Measurements from ENCODE around the gene RABGAP1L. TPM values are rescaled to one million over a fixed set of nuclear protein-coding genes. Genes with fewer than 3 reads are reported as not detected.
"Not testable (repeated sequence)": the region's sequence is repeated elsewhere in the genome, so short reads cannot be mapped to it uniquely, and the experiment has no call there.

The RABGAP1L gene
- total RNA-seq, 4 donors from 2014 or later = 31.7 to 49.7 (median 34.3) TPM

GRCh38 chr1:174686213-174686612, 526.9 kb downstream of the RABGAP1L start:
- DNase-seq (ENCODE audit: low spot score) (no peak), ATAC-seq (ENCODE audit: low FRiP score) (no peak)
- no peak for TF ChIP-seq CTCF (IDR thresholded peaks at IDR 0.05)

DNA sequence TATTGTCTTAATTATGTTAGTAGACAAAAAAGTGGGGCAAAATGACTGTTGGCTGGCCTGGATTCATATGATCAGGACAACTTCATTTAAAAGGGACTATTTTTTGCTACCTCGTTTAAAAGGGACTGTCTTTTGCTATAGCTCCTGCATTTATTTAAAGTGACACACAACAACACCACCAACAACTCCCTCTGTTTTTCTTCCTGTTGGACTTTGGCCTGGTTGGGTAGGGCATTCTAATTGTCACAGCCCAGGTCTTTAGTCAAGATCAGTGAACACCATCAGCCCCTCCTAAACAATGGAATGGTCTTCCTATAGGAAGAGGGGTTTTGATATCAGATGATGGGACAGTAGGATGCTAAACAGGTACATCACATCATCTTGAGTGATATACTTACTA, 530.2 kb downstream of the RABGAP1L start:
- DNase-seq (ENCODE audit: low spot score) (no peak), ATAC-seq (ENCODE audit: low FRiP score) (no peak)
- no peak for TF ChIP-seq CTCF (IDR thresholded peaks at IDR 0.05)

DNA sequence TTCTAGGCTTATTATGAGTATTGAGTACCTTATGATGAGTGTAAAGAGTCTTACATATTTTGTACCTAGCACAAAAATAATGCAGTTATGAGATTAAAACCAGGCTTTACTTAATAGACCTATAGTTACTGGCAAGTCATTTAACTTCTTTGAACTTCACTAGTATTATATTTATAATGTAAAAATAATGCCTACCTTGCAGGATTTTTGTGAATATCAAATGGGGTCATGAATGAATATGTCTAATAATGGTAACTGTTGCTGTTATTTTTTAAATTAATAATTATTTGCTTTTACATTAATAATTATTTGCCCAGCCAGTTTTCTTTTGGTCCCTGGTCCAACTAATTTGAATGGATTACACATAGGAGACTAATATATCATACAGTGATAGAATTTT, 530.9 kb downstream of the RABGAP1L start:
- DNase-seq (ENCODE audit: low spot score) = no peak
- no peak for TF ChIP-seq CTCF (IDR thresholded peaks at IDR 0.05)
- ATAC-seq (ENCODE audit: low FRiP score) = no peak

DNA sequence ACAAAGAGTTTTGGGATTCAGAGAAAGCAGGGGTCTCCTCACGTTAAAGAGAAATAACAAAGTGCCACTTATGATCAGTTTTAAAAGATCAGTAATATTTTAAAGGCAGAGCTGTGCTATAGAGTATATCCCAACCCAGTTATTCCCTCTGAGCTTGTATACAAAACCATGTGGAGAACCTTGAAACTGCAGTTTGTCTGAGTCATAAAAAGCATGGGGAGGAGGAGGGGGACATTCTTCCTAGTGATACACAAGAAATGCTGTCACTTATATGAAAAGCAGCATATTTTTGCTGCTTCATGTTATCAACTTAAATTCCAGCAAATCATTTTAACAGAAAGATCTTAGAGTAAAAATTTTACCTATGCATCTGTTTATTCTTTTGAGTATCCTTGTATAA, 533.0 kb downstream of the RABGAP1L start:
- DNase-seq (ENCODE audit: low spot score) = no peak
- no peak for TF ChIP-seq CTCF (IDR thresholded peaks at IDR 0.05)
- ATAC-seq (ENCODE audit: low FRiP score) = no peak

- DNase-seq (ENCODE audit: low spot score) (no peak), ATAC-seq (ENCODE audit: low FRiP score) (no peak)
- no peak for TF ChIP-seq CTCF (IDR thresholded peaks at IDR 0.05)
Measured at GRCh38 chr1:174693085-174693484, 533.8 kb downstream of the RABGAP1L start.

DNA sequence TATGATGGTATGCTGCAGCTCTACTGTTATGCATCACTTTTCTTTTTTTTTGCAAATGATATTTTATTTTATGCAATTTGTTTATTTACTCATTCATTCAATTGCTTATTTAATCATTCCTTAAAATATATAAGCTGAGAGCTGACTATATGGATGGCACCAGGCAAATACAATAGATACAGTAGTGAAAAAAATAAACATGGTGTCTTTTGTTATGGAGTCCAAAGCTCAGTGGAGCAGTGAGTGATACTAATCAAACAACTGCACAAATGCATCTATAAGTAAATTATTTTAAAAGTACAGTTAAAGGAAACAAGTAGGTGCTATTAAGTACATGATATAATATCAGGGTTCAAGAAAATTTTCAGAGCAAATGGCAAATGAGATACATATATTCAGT, 534.2 kb downstream of the RABGAP1L start:
- not testable (repeated sequence) for DNase-seq (ENCODE audit: low spot score); ATAC-seq (ENCODE audit: low FRiP score)

GRCh38 chr1:174696026-174696821, 536.9 kb downstream of the RABGAP1L start:
- ATAC-seq (ENCODE audit: low FRiP score) (no peak), DNase-seq (ENCODE audit: low spot score) (no peak)
- TF ChIP-seq CTCF (IDR thresholded peaks at IDR 0.05) = no peak
